ENCODE data around the gene GEMIN4. TPM values are rescaled to one million over a fixed set of nuclear protein-coding genes. Genes with fewer than 3 reads are reported as not detected.

Gene GEMIN4
- polyA plus RNA-seq, 1 donor (not counting 4 experiments of a cell fraction or from before 2014, with no cell fraction given): 29.5 TPM

DNA sequence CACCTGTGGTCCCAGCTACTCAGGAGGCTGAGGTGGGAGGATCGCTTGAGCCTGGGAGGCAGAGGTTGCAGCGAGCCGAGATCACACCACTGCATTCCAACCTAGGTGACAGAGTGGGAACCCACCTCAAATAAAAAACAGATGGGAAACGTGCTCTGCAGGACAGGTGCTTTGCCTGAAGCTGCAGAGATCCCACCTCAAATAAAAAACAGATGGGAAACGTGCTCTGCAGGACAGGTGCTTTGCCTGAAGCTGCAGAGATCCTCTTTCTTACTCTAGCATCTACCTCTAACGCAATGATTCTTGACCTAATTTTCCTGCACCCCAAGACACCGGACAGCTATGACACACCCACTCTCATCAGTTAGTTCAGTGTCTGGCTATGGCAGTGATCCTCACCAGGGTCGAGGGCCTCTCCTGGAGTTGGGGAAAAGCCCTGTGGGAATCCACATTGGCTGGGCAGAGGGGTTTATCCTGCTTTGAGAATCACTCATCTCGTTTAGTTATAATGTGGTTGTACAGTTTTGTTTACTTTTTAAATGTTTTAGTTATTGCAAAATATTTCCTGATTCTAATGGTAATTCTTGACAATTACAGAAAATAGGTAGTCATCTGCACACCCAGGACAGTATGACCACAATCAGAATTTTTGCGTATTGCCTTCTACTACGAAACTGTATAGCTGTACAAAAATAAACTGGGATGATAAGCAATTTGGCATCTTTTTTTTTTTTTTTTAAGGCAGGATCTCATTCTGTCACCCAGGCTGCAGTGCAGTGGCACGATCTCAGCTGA, 48.8 kb downstream of the GEMIN4 start:
- Histone ChIP-seq H3K4me2 (ENCODE audit: control insufficient read depth, extremely low read depth, insufficient read depth, low read depth, low read length) (no peak overlapping the region), H3K27me3 (ENCODE audit: control insufficient read depth, extremely low read depth, insufficient read depth, low read length) (no peaks in the 10 kb centered on the region), H2AFZ (ENCODE audit: control insufficient read depth, low read length) (no peak overlapping the region), H3K27ac (ENCODE audit: control insufficient read depth, insufficient read depth, low read length) (no peak overlapping the region), H3K9me3 (ENCODE audit: control insufficient read depth, low read depth, low read length) (no peaks in the 10 kb centered on the region), H3K36me3 (ENCODE audit: control insufficient read depth in 2 of 2, extremely low read depth in 1 of 2, insufficient read depth in 2 of 2, low read length in 2 of 2) (peaks cover 8 to 23% of the 10 kb centered on the region in 2 experiments), H4K20me1 (ENCODE audit: control insufficient read depth, extremely low read depth, insufficient read depth, low read length) (no peaks in the 10 kb centered on the region), H3K4me1 (ENCODE audit: control insufficient read depth, extremely low read depth, insufficient read depth, low read length) (no peaks in the 10 kb centered on the region), H3K79me2 (ENCODE audit: control insufficient read depth, insufficient read depth, low read length) (peaks cover 55% of the 10 kb centered on the region), H3K4me3 (ENCODE audit: control insufficient read depth in 2 of 3, extremely low read depth in 1 of 3, insufficient read depth in 2 of 3, low read depth in 1 of 3, low read length in 3 of 3) (no peak overlapping the region), H3K9ac (ENCODE audit: control insufficient read depth, extremely low read depth, insufficient read depth, low read length) (no peak overlapping the region), H3K9me1 (ENCODE audit: control insufficient read depth, extremely low read depth, insufficient read depth, low read length) (no peaks in the 10 kb centered on the region)
- dilution Hi-C loops (cut with MboI; ENCODE audit: extremely low pct_ligation_motif_present, low sequenced_read_pairs): no loop called here
- DNase-seq (ENCODE audit: low read depth, low spot score): no peak
- TF ChIP-seq CTCF (optimal IDR thresholded peaks at IDR 0.05 in 1 of 3, IDR thresholded peaks at IDR 0.05 in 1 of 3, conservative IDR thresholded peaks at IDR 0.05 in 1 of 3; ENCODE audit: extremely low read depth in 1 of 3, insufficient read depth in 2 of 3, low read length in 3 of 3) (no peak), EZH2 (IDR thresholded peaks at IDR 0.05; ENCODE audit: low read length) (no peak)
- no peak for FAIRE-seq

DNA sequence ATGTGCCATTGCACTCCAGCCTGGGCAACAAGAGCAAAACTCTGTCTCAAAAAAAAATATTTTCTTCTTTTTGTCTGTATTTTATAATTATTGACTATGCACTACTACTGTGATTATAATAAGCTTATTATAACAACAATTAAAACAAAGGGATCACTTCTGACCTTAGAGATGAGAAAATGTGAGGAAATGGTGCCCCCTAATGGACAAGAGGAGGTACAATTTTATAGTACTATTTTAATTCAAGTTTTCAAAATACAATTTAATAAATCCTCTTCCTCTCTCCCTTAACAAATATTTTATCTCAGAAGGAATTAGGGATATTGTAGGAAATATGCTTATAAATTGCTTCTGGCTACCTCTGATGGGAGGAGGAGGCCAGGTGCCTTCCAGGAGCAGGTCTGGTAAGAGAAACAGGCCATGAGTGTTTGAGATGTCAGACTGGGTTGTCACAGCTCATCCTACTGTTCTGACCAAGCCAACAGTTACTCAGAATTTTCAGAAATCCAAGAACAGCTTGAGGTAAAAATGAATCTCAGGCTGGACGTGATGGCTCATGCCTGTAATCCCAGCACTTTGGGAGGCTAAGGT, 51.5 kb downstream of the GEMIN4 start:
- Histone ChIP-seq H2AFZ (ENCODE audit: control insufficient read depth, low read length) (no peak overlapping the region), H3K9me3 (ENCODE audit: control insufficient read depth, low read depth, low read length) (no peaks in the 10 kb centered on the region), H3K79me2 (ENCODE audit: control insufficient read depth, insufficient read depth, low read length) (peaks cover 33% of the 10 kb centered on the region), H3K9me1 (ENCODE audit: control insufficient read depth, extremely low read depth, insufficient read depth, low read length) (no peaks in the 10 kb centered on the region), H3K4me1 (ENCODE audit: control insufficient read depth, extremely low read depth, insufficient read depth, low read length) (no peaks in the 10 kb centered on the region), H3K4me2 (ENCODE audit: control insufficient read depth, extremely low read depth, insufficient read depth, low read depth, low read length) (no peak overlapping the region), H3K9ac (ENCODE audit: control insufficient read depth, extremely low read depth, insufficient read depth, low read length) (no peak overlapping the region), H4K20me1 (ENCODE audit: control insufficient read depth, extremely low read depth, insufficient read depth, low read length) (no peaks in the 10 kb centered on the region), H3K27ac (ENCODE audit: control insufficient read depth, insufficient read depth, low read length) (peak overlapping the region; percentile 18), H3K4me3 (ENCODE audit: control insufficient read depth in 2 of 3, extremely low read depth in 1 of 3, insufficient read depth in 2 of 3, low read depth in 1 of 3, low read length in 3 of 3) (no peak overlapping the region), H3K27me3 (ENCODE audit: control insufficient read depth, extremely low read depth, insufficient read depth, low read length) (no peaks in the 10 kb centered on the region), H3K36me3 (ENCODE audit: control insufficient read depth in 2 of 2, extremely low read depth in 1 of 2, insufficient read depth in 2 of 2, low read length in 2 of 2) (peaks cover 15 to 20% of the 10 kb centered on the region in 2 experiments)
- TF ChIP-seq EZH2 (IDR thresholded peaks at IDR 0.05; ENCODE audit: low read length): no peak
- TF ChIP-seq CTCF (optimal IDR thresholded peaks at IDR 0.05 in 1 of 3, IDR thresholded peaks at IDR 0.05 in 1 of 3, conservative IDR thresholded peaks at IDR 0.05 in 1 of 3; ENCODE audit: extremely low read depth in 1 of 3, insufficient read depth in 2 of 3, low read length in 3 of 3): peak in 2 of 3 experiments; percentile 14 to 45
- dilution Hi-C loops (cut with MboI; ENCODE audit: extremely low pct_ligation_motif_present, low sequenced_read_pairs): no loop called here
- FAIRE-seq (peak; percentile 32), DNase-seq (ENCODE audit: low read depth, low spot score) (no peak)

Measured in keratinocyte (primary cell).